Tibial nerve (tissue), 4 donors: Measurements from ENCODE around the gene CEL.

Experiments
- CTCF ChIP-seq, 5 experiments: fragments of 200-600 bp in 3 of 5; fragments of 450-650 bp in 2 of 5; sonication (generic) in 3 of 5; IDR thresholded peaks; one replicate each; pipeline ENCODE4 v1.5.1; 2016 to 2019; ENCODE audit warnings: antibody characterized with exemption in 5 of 5, mild to moderate bottlenecking in 3 of 5, moderate library complexity in 2 of 5
- EP300 ChIP-seq, 2 donors: sonication (generic); formaldehyde crosslinking; IDR thresholded peaks; one replicate each; pipeline ENCODE4 v1.6.1; 2017; ENCODE audit warnings: antibody characterized with exemption in 2 of 2, mild to moderate bottlenecking in 1 of 2
- POLR2A ChIP-seq, 2 donors: fragments of 450-650 bp; IDR thresholded peaks; one replicate each; pipeline ENCODE4 v1.6.1; 2017; ENCODE audit warnings: antibody characterized with exemption in 2 of 2, mild to moderate bottlenecking in 2 of 2, moderate library complexity in 2 of 2

GRCh38 chr9:133118179-133118520, 56.4 kb downstream of the CEL start:
- TF ChIP-seq CTCF (IDR thresholded peaks at IDR 0.05) (no peak), POLR2A (IDR thresholded peaks at IDR 0.05) (no peak), EP300 (IDR thresholded peaks at IDR 0.05) (no peak)
